DOHH2 (cell line): Measurements from ENCODE around the gene MOXD1.

Experiments
- H3F3A ChIP-seq: fragments of 200-600 bp; sonication (generic), shearing (Covaris generic); 2 replicates; pipeline ENCODE4 v1.6.0; 2016; ENCODE audit warnings: antibody characterized with exemption, mild to moderate bottlenecking; ENCODE audit not compliant: control insufficient read depth, insufficient read depth
- H3K27ac ChIP-seq: fragments of 200-600 bp; sonication (generic); 2 replicates; pipeline ENCODE4 v1.5.1; 2014; ENCODE audit warnings: low read depth, mild to moderate bottlenecking, low read length, moderate library complexity
- H3K27me3 ChIP-seq: fragments of 200-600 bp; sonication (generic); 2 replicates; pipeline ENCODE4 v1.6.1; 2014; ENCODE audit warnings: mild to moderate bottlenecking, low read length, mixed read lengths; ENCODE audit not compliant: control insufficient read depth
- H3K36me3 ChIP-seq: fragments of 200-600 bp; sonication (generic); 2 replicates; pipeline ENCODE4 v1.6.1; 2014; ENCODE audit warnings: mild to moderate bottlenecking, low read length, moderate library complexity, mixed read lengths; ENCODE audit not compliant: control insufficient read depth
- H3K4me1 ChIP-seq: fragments of 200-600 bp; sonication (generic); 2 replicates; pipeline ENCODE4 v1.6.1; 2014; ENCODE audit warnings: mild to moderate bottlenecking, low read length, mixed read lengths; ENCODE audit not compliant: control insufficient read depth
- H3K4me2 ChIP-seq: fragments of 200-600 bp; sonication (generic); 2 replicates; pipeline ENCODE4 v1.6.0; 2014; ENCODE audit warnings: mild to moderate bottlenecking, low read length, moderate library complexity
- H3K4me3 ChIP-seq: fragments of 200-600 bp; sonication (generic); 2 replicates; pipeline ENCODE4 v1.5.1; 2014; ENCODE audit warnings: mild to moderate bottlenecking, low read length, mixed read lengths
- H3K79me2 ChIP-seq: fragments of 200-600 bp; sonication (generic); 2 replicates; pipeline ENCODE4 v1.6.1; 2014; ENCODE audit warnings: mild to moderate bottlenecking, low read length, mixed read lengths; ENCODE audit not compliant: control insufficient read depth
- H3K9me2 ChIP-seq: fragments of 200-600 bp; sonication (generic); replicated peaks from 2 replicates; pipeline ENCODE4 v1.6.1; 2014; ENCODE audit warnings: mild to moderate bottlenecking, low read length, mixed read lengths; ENCODE audit not compliant: control insufficient read depth
- H3K9me3 ChIP-seq: fragments of 200-600 bp; sonication (generic); 2 replicates; pipeline ENCODE4 v1.6.1; 2014; ENCODE audit warnings: antibody characterized with exemption, low read length, mixed read lengths; ENCODE audit not compliant: control insufficient read depth, insufficient read depth
- H4K20me1 ChIP-seq: fragments of 200-600 bp; sonication (generic); 2 replicates; pipeline ENCODE4 v1.6.0; 2014; ENCODE audit warnings: low read depth, mild to moderate bottlenecking, antibody characterized with exemption, low read length, moderate library complexity; ENCODE audit not compliant: control insufficient read depth, insufficient read depth
- EZH2phosphoT487 ChIP-seq: fragments of 200-600 bp; sonication (generic); IDR thresholded peaks from 2 replicates; pipeline ENCODE4 v1.6.1; 2017; ENCODE audit warnings: borderline replicate concordance, mild to moderate bottlenecking, antibody characterized with exemption, low read length, moderate library complexity, mixed read lengths
- TF ChIP-seq, protein P1 (sequence below): fragments of 200-600 bp; sonication (generic); IDR thresholded peaks from one replicate; pipeline ENCODE4 v1.5.1; 2014; ENCODE audit warnings: antibody characterized with exemption, mild to moderate bottlenecking, low read depth, low read length; ENCODE audit not compliant: poor library complexity, severe bottlenecking

The MOXD1 gene

DNA sequence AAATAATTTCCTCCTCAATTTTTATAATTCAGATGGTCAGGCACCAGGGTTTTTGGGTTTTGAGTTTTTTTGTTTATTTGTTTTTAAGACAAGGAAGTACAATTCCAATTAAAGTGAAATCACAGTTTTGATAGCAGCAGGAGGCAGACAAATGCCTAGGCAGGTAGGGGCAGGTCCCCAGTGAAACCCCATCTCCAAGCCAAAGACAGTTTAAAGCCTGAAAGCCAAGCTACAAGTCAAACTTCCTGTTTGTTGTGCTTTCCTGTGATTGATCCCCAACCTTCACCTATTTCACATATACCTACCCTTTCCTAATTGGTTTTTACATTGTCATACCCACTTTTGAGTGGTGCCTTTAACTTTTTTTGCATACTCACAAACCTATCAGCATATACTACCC lies 149.6 kb downstream of the MOXD1 start:
- Histone ChIP-seq H4K20me1 (no peaks in the 10 kb centered on the region), H3K4me1 (no peaks in the 10 kb centered on the region), H3K4me2 (no peak overlapping the region), H3K4me3 (no peak overlapping the region), H3K27ac (no peak overlapping the region), H3K27me3 (no peaks in the 10 kb centered on the region), H3K9me3 (peaks cover 6% of the 10 kb centered on the region; the same call in 1 of the 2 replicates), H3K36me3 (no peaks in the 10 kb centered on the region), H3K79me2 (no peaks in the 10 kb centered on the region), H3F3A (no peaks in the 10 kb centered on the region), H3K9me2 (no peaks in the 10 kb centered on the region)
- TF ChIP-seq EZH2phosphoT487 = no peak
- TF ChIP-seq, protein P1, sequence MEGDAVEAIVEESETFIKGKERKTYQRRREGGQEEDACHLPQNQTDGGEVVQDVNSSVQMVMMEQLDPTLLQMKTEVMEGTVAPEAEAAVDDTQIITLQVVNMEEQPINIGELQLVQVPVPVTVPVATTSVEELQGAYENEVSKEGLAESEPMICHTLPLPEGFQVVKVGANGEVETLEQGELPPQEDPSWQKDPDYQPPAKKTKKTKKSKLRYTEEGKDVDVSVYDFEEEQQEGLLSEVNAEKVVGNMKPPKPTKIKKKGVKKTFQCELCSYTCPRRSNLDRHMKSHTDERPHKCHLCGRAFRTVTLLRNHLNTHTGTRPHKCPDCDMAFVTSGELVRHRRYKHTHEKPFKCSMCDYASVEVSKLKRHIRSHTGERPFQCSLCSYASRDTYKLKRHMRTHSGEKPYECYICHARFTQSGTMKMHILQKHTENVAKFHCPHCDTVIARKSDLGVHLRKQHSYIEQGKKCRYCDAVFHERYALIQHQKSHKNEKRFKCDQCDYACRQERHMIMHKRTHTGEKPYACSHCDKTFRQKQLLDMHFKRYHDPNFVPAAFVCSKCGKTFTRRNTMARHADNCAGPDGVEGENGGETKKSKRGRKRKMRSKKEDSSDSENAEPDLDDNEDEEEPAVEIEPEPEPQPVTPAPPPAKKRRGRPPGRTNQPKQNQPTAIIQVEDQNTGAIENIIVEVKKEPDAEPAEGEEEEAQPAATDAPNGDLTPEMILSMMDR = no peak

DNA sequence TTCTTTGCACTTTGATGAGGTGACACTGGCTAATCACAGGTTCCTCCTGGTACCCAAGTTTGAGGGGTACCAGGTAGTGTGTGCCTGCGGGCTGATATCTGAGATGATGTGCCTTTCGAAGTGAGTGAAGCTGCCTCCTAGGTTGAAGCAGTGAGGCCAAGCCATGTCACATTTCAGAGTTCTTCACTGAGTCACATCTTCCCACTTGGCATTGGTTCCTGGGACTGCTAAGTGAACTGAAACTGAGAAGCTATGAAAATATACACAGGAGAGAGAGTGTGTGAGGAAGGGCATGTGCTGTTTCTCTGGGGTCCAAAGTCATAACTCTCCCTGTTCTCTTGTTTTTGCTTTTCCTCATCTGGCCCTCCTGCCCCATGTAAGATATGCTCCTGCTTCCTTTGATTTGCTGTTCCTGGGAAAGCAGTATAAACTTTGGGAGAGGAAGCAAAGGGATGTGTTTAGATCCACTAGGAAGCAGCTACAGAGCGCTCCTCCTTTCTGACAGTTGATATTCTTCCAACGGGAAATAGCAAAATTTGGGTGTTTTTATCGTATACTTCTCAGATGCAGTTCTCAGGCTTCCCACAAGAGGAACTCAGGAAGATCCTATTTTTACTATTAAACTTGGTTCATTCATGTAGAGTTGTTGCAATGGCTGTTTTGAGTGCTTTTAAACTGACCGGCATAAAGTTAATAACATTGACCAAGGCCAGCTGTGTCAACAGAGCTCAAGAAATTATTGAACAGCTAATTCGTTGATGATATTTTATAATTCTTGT lies 153.7 kb downstream of the MOXD1 start:
- Histone ChIP-seq H3K27ac (no peak overlapping the region), H3K36me3 (no peaks in the 10 kb centered on the region), H3F3A (no peaks in the 10 kb centered on the region), H3K4me3 (no peak overlapping the region), H3K9me2 (no peaks in the 10 kb centered on the region), H3K27me3 (no peaks in the 10 kb centered on the region), H3K4me1 (no peaks in the 10 kb centered on the region), H3K9me3 (peaks cover 6% of the 10 kb centered on the region; the same call in 1 of the 2 replicates), H3K79me2 (no peaks in the 10 kb centered on the region), H4K20me1 (no peaks in the 10 kb centered on the region), H3K4me2 (no peak overlapping the region)
- TF ChIP-seq, protein P1 = no peak
- TF ChIP-seq EZH2phosphoT487 = no peak

- TF ChIP-seq EZH2phosphoT487 = no peak
- TF ChIP-seq, protein P1 = no peak
- Histone ChIP-seq H3K36me3 (no peaks in the 10 kb centered on the region), H3K27me3 (no peaks in the 10 kb centered on the region), H3K79me2 (no peaks in the 10 kb centered on the region), H3K4me2 (no peak overlapping the region), H3K9me3 (peaks cover 1% of the 10 kb centered on the region; the same call in 1 of the 2 replicates), H4K20me1 (no peaks in the 10 kb centered on the region), H3K27ac (no peak overlapping the region), H3K4me3 (no peak overlapping the region), H3K9me2 (no peaks in the 10 kb centered on the region), H3F3A (no peaks in the 10 kb centered on the region), H3K4me1 (no peaks in the 10 kb centered on the region)
These were observed 154.5 kb downstream of the MOXD1 start for GRCh38 chr6:132246632-132247270.
